H1 (cell line): Measurements from ENCODE around the gene BRINP3. TPM values are rescaled to one million over a fixed set of nuclear protein-coding genes. Genes with fewer than 3 reads are reported as not detected.

Experiments
- CTCF ChIA-PET: fragments of 300-600 bp; sonication (Branson Sonifier 250); formaldehyde crosslinking; loops from one replicate; lab custom pipeline; 2021; ENCODE audit not compliant: partially characterized antibody; lab: Charles Lee
- POLR2A ChIA-PET: fragments of 300-600 bp; sonication (Branson Sonifier 250); formaldehyde crosslinking; loops from one replicate; lab custom pipeline; 2021; ENCODE audit warnings: inconsistent platforms; ENCODE audit not compliant: partially characterized antibody; lab: Charles Lee
- DNase-seq, 2 experiments: peaks; one replicate each; pipeline versions ENCODE4 v3.0.0 to v3.0.0-alpha.2; 2010 to 2022; ENCODE audit warnings: low spot score in 2 of 2, low read depth in 1 of 2, mixed read lengths in 1 of 2
- FAIRE-seq: peaks from 2 replicates; lab custom pipeline; 2011; peaks lifted over from hg19 to GRCh38; lab: Jason Lieb, UNC
- H2AFZ ChIP-seq: 2 replicates; pipeline ENCODE4 v1.8.1; 2012; ENCODE audit warnings: low read length, inconsistent platforms
- H2AK5ac ChIP-seq: 2 replicates; pipeline ENCODE4 v1.6.1; 2013; ENCODE audit warnings: low read depth, low read length
- H2BK120ac ChIP-seq: replicated peaks from 2 replicates; pipeline ENCODE3; 2013; ENCODE audit warnings: low read depth, low read length, inconsistent platforms
- H2BK12ac ChIP-seq: 2 replicates; pipeline ENCODE4 v1.6.1; 2013; ENCODE audit warnings: low read depth, low read length
- H2BK15ac ChIP-seq: 2 replicates; pipeline ENCODE4 v1.6.1; 2013; ENCODE audit warnings: low read length
- H2BK20ac ChIP-seq: 2 replicates; pipeline ENCODE4 v1.6.1; 2013; ENCODE audit warnings: low read length
- H2BK5ac ChIP-seq: 2 replicates; pipeline ENCODE4 v1.6.1; 2013; ENCODE audit warnings: low read depth, low read length
- H3K14ac ChIP-seq: 2 replicates; pipeline ENCODE4 v1.6.1; 2013; ENCODE audit warnings: inconsistent platforms; ENCODE audit not compliant: insufficient read length
- H3K18ac ChIP-seq: 2 replicates; pipeline ENCODE4 v1.6.1; 2013; ENCODE audit warnings: low read length; ENCODE audit errors: extremely low read depth
- H3K23ac ChIP-seq: 2 replicates; pipeline ENCODE4 v1.6.1; 2013; ENCODE audit warnings: inconsistent platforms; ENCODE audit not compliant: insufficient read length
- H3K23me2 ChIP-seq: 2 replicates; pipeline ENCODE4 v1.6.1; 2013; ENCODE audit warnings: low read depth, low read length
- H3K27ac ChIP-seq: 2 replicates; pipeline ENCODE4 v1.6.1; 2011; ENCODE audit warnings: low read depth, low read length, inconsistent platforms
- H3K27me3 ChIP-seq, 4 experiments: replicated peaks in 1 of 4; 1 replicate in 1 of 4; 2 replicates in 3 of 4; pipeline versions ENCODE4 v1.6.1 to v1.8.1; 2011 to 2013; ENCODE audit warnings: low read length in 3 of 4, mild to moderate bottlenecking in 3 of 4, inconsistent platforms in 2 of 4, mixed read lengths in 2 of 4, moderate library complexity in 1 of 4; ENCODE audit not compliant: control insufficient read depth in 3 of 4, insufficient read depth in 3 of 4; ENCODE audit errors: extremely low read depth in 1 of 4
- H3K36me3 ChIP-seq, 4 experiments: 2 replicates each; pipeline versions ENCODE4 v1.6.1 to v1.8.1; 2011 to 2013; ENCODE audit warnings: mild to moderate bottlenecking in 4 of 4, low read length in 3 of 4, moderate library complexity in 2 of 4, control low read depth in 1 of 4, inconsistent platforms in 1 of 4; ENCODE audit not compliant: insufficient read depth in 4 of 4, control insufficient read depth in 2 of 4
- H3K4ac ChIP-seq: replicated peaks from 2 replicates; pipeline ENCODE3; 2013; ENCODE audit warnings: low read length, low read depth, mixed read lengths, inconsistent platforms; ENCODE audit not compliant: insufficient read length
- H3K4me1 ChIP-seq, 4 experiments: replicated peaks in 1 of 4; 1 replicate in 1 of 4; 2 replicates in 3 of 4; pipeline versions ENCODE4 v1.6.1 to v1.8.1; 2011 to 2013; ENCODE audit warnings: low read length in 3 of 4, inconsistent platforms in 2 of 4, mixed read lengths in 1 of 4; ENCODE audit not compliant: insufficient read depth in 4 of 4, control insufficient read depth in 3 of 4
- H3K4me2 ChIP-seq, 2 experiments: 2 replicates each; pipeline versions ENCODE4 v1.6.1 to v1.8.1; 2011 to 2013; ENCODE audit warnings: low read depth in 2 of 2, low read length in 2 of 2, control low read depth in 1 of 2, inconsistent platforms in 1 of 2, mild to moderate bottlenecking in 1 of 2; ENCODE audit not compliant: insufficient read depth in 1 of 2
- H3K4me3 ChIP-seq, 4 experiments: fragments of 200-600, 300-600 bp in 1 of 4; sonication (generic), shearing (Covaris generic), sonication (Bioruptor Twin) in 1 of 4; 2 replicates each; pipeline versions ENCODE4 v1.5.1 to v1.8.1; 2011 to 2016; ENCODE audit warnings: low read length in 4 of 4, low read depth in 3 of 4, control low read depth in 2 of 4, inconsistent platforms in 2 of 4, mild to moderate bottlenecking in 2 of 4, mixed read lengths in 1 of 4, moderate library complexity in 1 of 4; ENCODE audit not compliant: insufficient read depth in 2 of 4; ENCODE audit errors: extremely low read depth in 1 of 4
- H3K56ac ChIP-seq: replicated peaks from 2 replicates; pipeline ENCODE3; 2013; ENCODE audit warnings: low read depth, mild to moderate bottlenecking, mixed read lengths, low read length, inconsistent platforms; ENCODE audit not compliant: insufficient read length
- H3K79me1 ChIP-seq: 2 replicates; pipeline ENCODE4 v1.6.1; 2013; ENCODE audit warnings: low read depth, low read length, control low read depth
- H3K79me2 ChIP-seq, 2 experiments: 2 replicates each; pipeline versions ENCODE4 v1.6.1 to v1.8.1; 2012 to 2013; ENCODE audit warnings: low read length in 2 of 2, mild to moderate bottlenecking in 2 of 2, inconsistent platforms in 1 of 2; ENCODE audit not compliant: insufficient read depth in 2 of 2, control insufficient read depth in 1 of 2
- H3K9ac ChIP-seq, 4 experiments: replicated peaks in 1 of 4; 1 replicate in 1 of 4; 2 replicates in 3 of 4; pipeline versions ENCODE4 v1.6.1 to v1.8.1; 2011 to 2013; ENCODE audit warnings: low read depth in 3 of 4, low read length in 3 of 4, control low read depth in 2 of 4, mild to moderate bottlenecking in 2 of 4, moderate library complexity in 2 of 4, inconsistent platforms in 1 of 4; ENCODE audit errors: extremely low read depth in 1 of 4
- H3K9me3 ChIP-seq, 2 experiments: 2 replicates each; pipeline versions ENCODE4 v1.6.1 to v1.8.1; 2012 to 2013; ENCODE audit warnings: mild to moderate bottlenecking in 2 of 2, moderate library complexity in 2 of 2, control low read depth in 1 of 2, inconsistent platforms in 1 of 2, low read depth in 1 of 2, low read length in 1 of 2, mixed read lengths in 1 of 2; ENCODE audit not compliant: insufficient read depth in 2 of 2
- H4K20me1 ChIP-seq, 2 experiments: replicated peaks in 1 of 2; 2 replicates each; pipeline versions ENCODE3 to v1.8.1; 2011 to 2013; ENCODE audit warnings: inconsistent platforms in 2 of 2, low read length in 2 of 2, mild to moderate bottlenecking in 1 of 2; ENCODE audit not compliant: insufficient read depth in 2 of 2, control insufficient read depth in 1 of 2
- H4K5ac ChIP-seq: 2 replicates; pipeline ENCODE4 v1.6.1; 2013; ENCODE audit warnings: low read length, low read depth, mixed read lengths, inconsistent platforms; ENCODE audit not compliant: insufficient read length
- H4K8ac ChIP-seq: 2 replicates; pipeline ENCODE4 v1.8.0; 2013; ENCODE audit warnings: mild to moderate bottlenecking, moderate library complexity, low read length, inconsistent platforms; ENCODE audit not compliant: insufficient read depth; ENCODE audit errors: extremely low read depth
- H4K91ac ChIP-seq: replicated peaks from 2 replicates; pipeline ENCODE3; 2013; ENCODE audit warnings: low read length, mixed read lengths, inconsistent platforms; ENCODE audit not compliant: insufficient read length
- EP300 ChIP-seq, 2 experiments: IDR thresholded peaks; 1 replicate in 1 of 2; 2 replicates in 1 of 2; pipeline ENCODE4 v1.6.1; 2011 to 2012; ENCODE audit warnings: low read depth in 2 of 2, low read length in 2 of 2, mild to moderate bottlenecking in 2 of 2, borderline replicate concordance in 1 of 2, inconsistent platforms in 1 of 2, moderate library complexity in 1 of 2
- GABPA ChIP-seq: IDR thresholded peaks from 2 replicates; pipeline ENCODE4 v1.6.1; 2011; ENCODE audit warnings: mild to moderate bottlenecking, low read length, moderate library complexity, borderline replicate concordance; ENCODE audit not compliant: insufficient read depth
- SIN3A ChIP-seq, 2 experiments: IDR thresholded peaks in 1 of 2; conservative IDR thresholded peaks in 1 of 2; 2 replicates each; pipeline ENCODE4 v1.6.1; 2011 to 2012; ENCODE audit warnings: low read length in 2 of 2, improper control_type of control experiment in 1 of 2, low read depth in 1 of 2, mild to moderate bottlenecking in 1 of 2
- SIX5 ChIP-seq: IDR thresholded peaks from 2 replicates; pipeline ENCODE4 v1.6.1; 2011; ENCODE audit warnings: mild to moderate bottlenecking, low read depth, low read length
- whole genome bisulfite sequencing, 2 experiments: shearing (Covaris generic) in 1 of 2; methylation state at CpG; one replicate each; pipeline versions ENCODE4 v1.1.6 to v1.1.7; 2013 to 2015; ENCODE audit warnings: low lambda C conversion rate in 2 of 2, mixed read lengths in 2 of 2, inconsistent platforms in 1 of 2, low coverage in 1 of 2, missing lambda C conversion rate in 1 of 2; ENCODE audit not compliant: insufficient replicate concordance in 2 of 2, insufficient coverage in 1 of 2, insufficient read length in 1 of 2; ENCODE audit errors: extremely low coverage in 1 of 2, missing lambda C conversion rate in 1 of 2; 5-methylcytosine and 5-hydroxymethylcytosine counted together
- polyA plus RNA-seq, 7 experiments: library from polyadenylated mRNA; depleted of rRNA in 3 of 7; stranded (reverse) in 5 of 7; unstranded in 2 of 7; fragments of >200 nt in 5 of 7; fragments of 200-250 nt in 2 of 7; gene quantifications; 1 replicate in 5 of 7; 2 replicates in 1 of 7; 4 replicates in 1 of 7; pipeline versions ENCODE4 v1.2.1 to v1.2.3, GENCODE V29; 2011 to 2013; ENCODE audit warnings: missing spikeins in 2 of 7, mixed read lengths in 2 of 7
- total RNA-seq: library from RNA; stranded (reverse); fragmentation: NEBNext Ultra II Directional; extraction: Animal tissue kit (Norgen Biotek cat#: 25700); gene quantifications from 2 replicates; pipeline ENCODE4 v1.2.1, GENCODE V29; 2021

BRINP3 gene
- total and polyA plus RNA-seq, 2 of the 8 experiments (the other 6 are each of a cell fraction or from before 2014, with no cell fraction given): not detected

- Histone ChIP-seq H3K79me2 (no peaks in the 10 kb centered on the region), H2BK15ac (no peak overlapping the region), H3K23me2 (no peaks in the 10 kb centered on the region), H2AFZ (no peak overlapping the region), H2BK12ac (no peak overlapping the region), H3K4me2 (no peak overlapping the region), H3K4me1 (no peaks in the 10 kb centered on the region), H2AK5ac (no peak overlapping the region), H3K27ac (no peak overlapping the region), H3K9ac (no peak overlapping the region), H3K79me1 (no peaks in the 10 kb centered on the region), H3K23ac (no peak overlapping the region), H2BK120ac (no peak overlapping the region), H3K4ac (no peak overlapping the region), H2BK20ac (no peak overlapping the region), H4K5ac (no peak overlapping the region), H3K36me3 (no peaks in the 10 kb centered on the region), H4K20me1 (no peaks in the 10 kb centered on the region), H3K14ac (no peak overlapping the region), H2BK5ac (no peak overlapping the region), H3K27me3 (no peaks in the 10 kb centered on the region), H4K8ac (no peak overlapping the region), H4K91ac (no peak overlapping the region), H3K18ac (no peak overlapping the region), H3K9me3 (no peaks in the 10 kb centered on the region), H3K56ac (no peak overlapping the region), H3K4me3 (no peak overlapping the region)
- ChIA-PET CTCF (no interaction called here), POLR2A (no interaction called here)
- DNase-seq (no peak), FAIRE-seq (no peak)
- TF ChIP-seq GABPA: no peak
- no peak for TF ChIP-seq EP300 (IDR thresholded peaks at IDR 0.05; ENCODE audit: borderline replicate concordance in 1 of 2, low read depth in 2 of 2, low read length in 2 of 2)
- TF ChIP-seq SIN3A (conservative IDR thresholded peaks at IDR 0.05 in 1 of 2, IDR thresholded peaks at IDR 0.05 in 1 of 2; ENCODE audit: low read depth in 1 of 2, low read length in 2 of 2): no peak
- TF ChIP-seq SIX5: no peak
- 89% methylated on average over 2 of the region's 2 CpGs; no CpG with 5 or more reads in 1 of the 2 experiments for WGBS, 2 experiments
These were observed 99.7 kb downstream of the BRINP3 start for GRCh38 chr1:190377991-190378390.
